ACC112 (cell line): Measurements from ENCODE around the gene CDH18.

Source experiments
- H2AFZ ChIP-seq: fragments of 200-600 bp; sonication (generic); one replicate; pipeline ENCODE4 v1.6.0; 2017; ENCODE audit warnings: antibody characterized with exemption, low read length; ENCODE audit not compliant: unreplicated experiment
- H3K27ac ChIP-seq: fragments of 200-600 bp; sonication (generic); 2 replicates; pipeline ENCODE4 v1.5.1; 2014; ENCODE audit warnings: low read depth, mild to moderate bottlenecking, antibody characterized with exemption, low read length, moderate library complexity
- H3K27me3 ChIP-seq: fragments of 200-600 bp; sonication (generic); 2 replicates; pipeline ENCODE4 v1.6.1; 2014; ENCODE audit warnings: mild to moderate bottlenecking, antibody characterized with exemption, low read length, moderate library complexity, mixed read lengths; ENCODE audit not compliant: insufficient read depth
- H3K36me3 ChIP-seq: fragments of 200-600 bp; sonication (generic); 2 replicates; pipeline ENCODE4 v1.6.1; 2016; ENCODE audit warnings: mild to moderate bottlenecking, antibody characterized with exemption, low read length, moderate library complexity, mixed read lengths; ENCODE audit not compliant: insufficient read depth
- H3K4me1 ChIP-seq: fragments of 200-600 bp; sonication (generic); one replicate; pipeline ENCODE4 v1.6.1; 2016; ENCODE audit warnings: low read length, mixed read lengths; ENCODE audit not compliant: insufficient read depth, unreplicated experiment, control insufficient read depth
- H3K4me3 ChIP-seq: fragments of 200-600 bp; sonication (generic); 2 replicates; pipeline ENCODE4 v1.5.1; 2014; ENCODE audit warnings: mild to moderate bottlenecking, low read depth, low read length
- H3K79me2 ChIP-seq: fragments of 200-600 bp; sonication (generic); one replicate; pipeline ENCODE4 v1.6.0; 2016; ENCODE audit warnings: low read length; ENCODE audit not compliant: control insufficient read depth, unreplicated experiment, insufficient read depth

CDH18 gene

DNA sequence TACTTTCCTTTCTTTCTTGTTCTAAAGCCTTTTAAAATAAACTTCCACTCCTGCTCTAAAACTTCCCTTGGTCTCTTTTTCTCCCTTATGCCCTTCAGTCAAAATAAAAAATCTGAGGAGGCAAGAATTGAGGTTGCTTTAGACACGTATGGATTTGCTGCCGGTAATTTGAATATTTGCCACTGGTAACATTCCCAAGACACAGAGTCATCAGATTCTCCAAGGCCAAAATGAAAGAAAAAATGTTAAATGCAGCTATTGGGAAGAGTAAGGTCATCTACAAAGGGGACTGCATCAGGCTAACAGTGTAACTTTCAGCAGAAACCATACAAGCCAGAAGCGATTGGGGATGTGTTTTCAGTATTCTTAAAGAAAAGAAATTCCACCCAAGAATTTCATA lies 311.1 kb downstream of the CDH18 start:
- Histone ChIP-seq H3K27me3 (no peaks in the 10 kb centered on the region), H3K4me1 (peaks cover 17% of the 10 kb centered on the region), H3K36me3 (no peaks in the 10 kb centered on the region), H2AFZ (peak overlapping the region; percentile 49), H3K4me3 (peak overlapping the region; percentile 36; the same call in 1 of the 2 replicates), H3K27ac (peak overlapping the region; percentile 1; the same call in 1 of the 2 replicates), H3K79me2 (no peaks in the 10 kb centered on the region)

DNA sequence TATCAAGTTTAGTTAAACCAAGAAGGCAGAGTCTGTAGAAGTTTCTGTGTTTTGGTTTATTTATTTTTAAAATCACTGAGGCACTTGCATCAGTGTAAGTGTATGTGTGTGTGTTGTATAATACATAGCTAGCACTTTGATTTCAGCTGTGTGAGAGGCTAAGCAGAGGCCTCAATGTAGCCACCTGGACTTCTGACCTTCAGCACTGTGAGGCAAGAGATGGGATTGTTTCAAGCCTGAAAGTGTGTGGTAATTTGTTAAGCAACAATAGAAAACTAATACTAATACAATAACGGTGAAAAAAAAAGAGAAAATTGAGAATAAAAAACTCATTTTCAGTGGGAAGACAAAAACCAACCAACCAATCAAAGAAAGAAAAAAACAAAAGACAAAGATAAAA lies 327.3 kb downstream of the CDH18 start:
- no peak overlapping the region for H2AFZ ChIP-seq
- H3K27ac ChIP-seq = no peak overlapping the region
- no peaks in the 10 kb centered on the region for H3K79me2 ChIP-seq
- no peaks in the 10 kb centered on the region for H3K4me1 ChIP-seq
- H3K27me3 ChIP-seq = no peaks in the 10 kb centered on the region
- no peaks in the 10 kb centered on the region for H3K36me3 ChIP-seq
- no peak overlapping the region for H3K4me3 ChIP-seq

DNA sequence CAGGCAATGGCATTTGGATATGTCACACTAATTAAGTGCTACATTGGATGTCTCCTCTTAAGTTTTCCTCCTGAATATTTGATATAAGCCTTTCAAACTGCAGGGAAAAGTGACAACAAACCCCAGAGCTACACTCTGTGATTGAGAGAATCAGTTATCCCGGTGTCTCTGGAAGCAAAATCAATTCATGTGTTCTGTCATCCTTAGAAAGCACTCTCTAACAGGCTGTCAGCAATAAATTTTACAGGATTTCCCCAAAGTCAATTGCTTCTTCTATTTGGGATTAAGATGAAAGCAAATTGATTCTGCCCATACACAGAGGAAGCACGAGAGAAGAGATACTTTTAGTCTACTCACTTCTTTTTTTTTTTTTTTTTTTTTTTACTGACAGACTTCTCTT lies 332.4 kb downstream of the CDH18 start:
- Histone ChIP-seq H3K27ac (no peak overlapping the region), H2AFZ (no peak overlapping the region), H3K79me2 (no peaks in the 10 kb centered on the region), H3K27me3 (no peaks in the 10 kb centered on the region), H3K4me3 (no peak overlapping the region), H3K4me1 (no peaks in the 10 kb centered on the region), H3K36me3 (no peaks in the 10 kb centered on the region)

DNA sequence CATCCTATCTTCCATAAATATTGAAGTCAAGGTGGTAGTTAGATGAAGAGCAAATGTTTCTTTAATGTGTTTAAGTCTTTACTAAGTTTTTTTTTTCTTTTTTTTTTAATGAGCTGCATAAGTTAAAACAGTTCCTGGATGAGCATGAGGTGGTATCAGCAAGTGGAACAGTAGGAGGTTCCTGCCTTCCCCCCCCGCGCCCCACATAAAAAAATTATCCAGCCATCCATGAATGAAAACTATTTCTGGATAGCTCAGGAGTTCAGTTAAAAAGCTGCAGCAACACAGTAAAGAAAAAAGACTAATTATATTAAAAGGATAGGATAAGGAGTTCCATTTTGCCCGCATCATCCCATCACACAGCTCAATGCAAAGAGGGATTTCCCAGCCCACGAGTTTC lies 349.5 kb downstream of the CDH18 start:
- no peaks in the 10 kb centered on the region for H3K4me1 ChIP-seq
- no peaks in the 10 kb centered on the region for H3K36me3 ChIP-seq
- no peaks in the 10 kb centered on the region for H3K27me3 ChIP-seq
- H3K27ac ChIP-seq = no peak overlapping the region
- H3K4me3 ChIP-seq = no peak overlapping the region
- no peaks in the 10 kb centered on the region for H3K79me2 ChIP-seq
- H2AFZ ChIP-seq = no peak overlapping the region

DNA sequence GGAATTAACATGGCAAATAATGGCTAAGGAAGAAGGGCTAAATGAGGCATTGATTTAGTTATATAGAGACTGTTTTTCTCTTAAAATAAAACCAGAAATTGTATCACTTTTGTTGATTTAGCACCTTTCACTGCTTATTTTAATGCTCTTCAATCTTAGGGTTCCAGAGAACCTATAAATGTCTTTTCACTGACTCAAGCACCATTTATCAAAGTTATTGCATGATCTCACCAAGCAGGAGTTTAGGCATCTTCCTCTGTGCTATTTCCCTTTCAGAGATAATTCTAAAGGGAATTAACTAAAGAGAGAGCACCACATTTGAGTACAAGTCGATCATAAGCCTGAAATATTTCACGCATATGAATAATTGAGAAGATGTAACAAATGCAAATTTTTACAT lies 357.1 kb downstream of the CDH18 start:
- H2AFZ ChIP-seq = no peak overlapping the region
- H3K4me1 ChIP-seq = no peaks in the 10 kb centered on the region
- no peaks in the 10 kb centered on the region for H3K79me2 ChIP-seq
- H3K36me3 ChIP-seq = no peaks in the 10 kb centered on the region
- H3K4me3 ChIP-seq = no peak overlapping the region
- H3K27ac ChIP-seq = no peak overlapping the region
- no peaks in the 10 kb centered on the region for H3K27me3 ChIP-seq

DNA sequence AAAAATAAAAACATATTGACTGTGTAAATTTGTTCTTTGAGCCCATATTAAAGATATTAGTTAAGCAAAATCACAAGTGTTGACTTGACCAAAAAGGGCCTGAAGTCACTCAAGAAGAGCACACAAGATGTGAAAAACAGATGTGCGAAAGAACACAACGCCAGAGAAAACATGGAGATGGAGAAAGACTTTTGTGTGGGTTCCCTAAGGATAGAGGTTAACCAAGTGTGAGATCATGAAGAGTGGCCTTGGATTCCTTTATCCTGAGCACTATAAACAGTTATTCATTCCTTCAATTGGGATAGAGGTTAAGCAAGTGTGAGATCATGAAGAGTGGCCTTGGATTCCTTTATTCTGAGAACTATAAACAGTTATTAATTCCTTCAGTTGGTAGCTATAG lies 361.8 kb downstream of the CDH18 start:
- Histone ChIP-seq H3K4me1 (no peaks in the 10 kb centered on the region), H2AFZ (no peak overlapping the region), H3K4me3 (no peak overlapping the region), H3K27ac (no peak overlapping the region), H3K79me2 (no peaks in the 10 kb centered on the region), H3K36me3 (no peaks in the 10 kb centered on the region), H3K27me3 (no peaks in the 10 kb centered on the region)

DNA sequence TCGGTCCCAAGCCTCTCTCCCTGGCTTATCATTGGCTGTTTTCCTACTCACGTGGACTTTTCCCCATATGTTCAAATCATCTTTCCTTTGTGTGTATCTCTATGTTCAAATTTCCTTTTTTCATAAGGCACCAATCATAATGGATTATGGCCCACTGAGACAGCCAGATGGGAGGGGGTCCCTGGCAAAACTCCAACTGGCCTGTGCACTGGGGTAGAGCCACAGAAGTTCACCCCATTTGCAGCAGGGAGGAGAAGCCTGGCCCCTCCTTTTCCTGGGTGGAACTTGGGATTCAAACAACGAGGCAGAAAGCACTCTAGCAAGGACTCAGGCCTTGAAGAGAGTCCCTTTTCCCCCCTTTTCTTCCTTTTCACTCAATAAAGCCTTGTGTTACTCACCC lies 362.4 kb downstream of the CDH18 start:
- no peaks in the 10 kb centered on the region for H3K27me3 ChIP-seq
- H3K36me3 ChIP-seq = no peaks in the 10 kb centered on the region
- no peaks in the 10 kb centered on the region for H3K4me1 ChIP-seq
- no peaks in the 10 kb centered on the region for H3K79me2 ChIP-seq
- no peak overlapping the region for H3K4me3 ChIP-seq
- H3K27ac ChIP-seq = no peak overlapping the region
- H2AFZ ChIP-seq = no peak overlapping the region

DNA sequence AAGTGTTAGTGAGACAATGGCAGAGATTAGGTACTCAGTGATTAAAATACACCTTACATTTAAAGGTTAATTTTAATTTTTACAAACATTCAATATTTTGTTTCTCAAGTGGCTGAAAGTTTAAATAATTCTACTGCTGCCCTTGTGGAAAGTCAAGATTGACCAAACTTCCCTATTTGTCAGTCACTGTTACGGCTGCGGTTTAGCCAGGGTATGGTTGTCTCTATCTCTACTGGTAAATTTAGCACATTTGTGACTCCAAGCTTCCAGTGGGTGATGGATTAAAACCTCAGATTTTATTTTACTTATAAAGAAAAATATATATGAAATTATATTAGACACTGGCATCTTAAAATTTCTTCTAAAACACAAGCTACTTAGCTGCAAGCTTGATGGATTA lies 368.4 kb downstream of the CDH18 start:
- Histone ChIP-seq H3K27ac (no peak overlapping the region), H3K36me3 (no peaks in the 10 kb centered on the region), H3K79me2 (no peaks in the 10 kb centered on the region), H2AFZ (no peak overlapping the region), H3K4me3 (no peak overlapping the region), H3K4me1 (peaks cover 9% of the 10 kb centered on the region), H3K27me3 (no peaks in the 10 kb centered on the region)

DNA sequence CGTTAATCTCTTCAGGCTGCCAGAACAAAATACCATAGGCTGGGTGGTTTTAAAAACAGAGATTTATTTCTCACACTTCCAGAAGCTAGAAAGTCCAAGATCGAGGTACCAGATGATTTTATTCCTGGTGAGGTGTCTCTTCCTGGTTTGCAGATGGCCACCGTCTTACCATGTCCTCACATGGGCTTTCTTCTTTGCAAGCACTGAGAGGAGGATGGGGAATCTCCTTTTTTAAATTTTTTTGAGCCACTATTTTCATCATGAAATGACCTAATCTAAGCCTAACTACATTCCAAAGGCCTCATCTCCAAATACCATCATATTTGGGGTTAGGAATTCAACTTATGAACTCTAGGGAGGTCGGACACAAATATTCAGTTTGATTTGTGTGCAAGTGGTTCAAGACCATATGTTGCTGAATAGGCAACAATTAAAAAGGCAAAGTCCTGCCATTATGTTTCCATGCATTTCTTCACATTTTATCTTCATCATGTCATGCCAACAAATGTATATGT lies 371.2 kb downstream of the CDH18 start:
- no peak overlapping the region for H3K27ac ChIP-seq

DNA sequence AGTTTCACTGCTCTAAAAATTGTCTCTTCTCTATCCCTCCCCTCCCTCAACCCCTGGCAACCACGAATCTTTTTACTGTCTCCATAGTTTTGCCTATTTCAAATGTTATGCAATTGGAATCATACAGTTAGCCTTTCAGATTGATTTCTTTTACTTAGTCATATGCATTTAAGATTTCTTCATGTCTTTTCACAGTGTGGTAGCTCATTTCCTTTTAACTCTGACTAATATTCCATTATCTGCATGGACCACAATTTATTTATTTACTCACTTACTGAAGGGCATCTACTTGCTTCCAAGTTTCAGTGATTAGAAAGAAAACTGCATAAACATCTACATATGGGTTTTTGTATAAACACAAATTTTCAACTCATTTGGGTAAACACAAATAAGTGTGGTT lies 372.3 kb downstream of the CDH18 start:
- Histone ChIP-seq H3K27ac (no peak overlapping the region), H3K4me3 (no peak overlapping the region), H3K36me3 (no peaks in the 10 kb centered on the region), H3K4me1 (peaks cover 9% of the 10 kb centered on the region), H3K79me2 (no peaks in the 10 kb centered on the region), H3K27me3 (no peaks in the 10 kb centered on the region), H2AFZ (no peak overlapping the region)

More for the DNA sequence above, 371.2 kb downstream of the CDH18 start:
- Histone ChIP-seq H3K4me1 (peaks cover 9% of the 10 kb centered on the region), H3K27me3 (no peaks in the 10 kb centered on the region), H2AFZ (no peak overlapping the region), H3K79me2 (no peaks in the 10 kb centered on the region), H3K4me3 (no peak overlapping the region), H3K36me3 (no peaks in the 10 kb centered on the region)

DNA sequence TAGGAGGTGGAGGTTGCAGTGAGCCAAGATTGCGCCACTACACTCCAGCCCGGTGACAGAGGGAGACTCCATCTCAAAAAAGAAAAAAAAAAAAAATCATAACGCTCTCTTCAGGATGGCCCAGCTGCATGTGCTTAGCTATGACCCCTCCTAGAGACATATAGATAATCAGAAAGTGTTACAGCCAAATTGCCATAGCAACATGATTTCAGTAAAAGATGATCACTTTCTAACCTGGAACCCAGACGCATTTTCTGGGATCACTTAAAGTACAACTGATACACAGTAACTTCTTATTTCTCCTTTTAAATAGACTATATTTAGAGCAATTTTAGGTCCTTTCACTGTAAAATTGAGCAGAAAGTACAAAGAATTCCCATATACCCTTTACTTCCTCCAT lies 372.9 kb downstream of the CDH18 start:
- Histone ChIP-seq H2AFZ (no peak overlapping the region), H3K4me1 (peaks cover 9% of the 10 kb centered on the region), H3K36me3 (no peaks in the 10 kb centered on the region), H3K27ac (no peak overlapping the region), H3K79me2 (no peaks in the 10 kb centered on the region), H3K4me3 (no peak overlapping the region), H3K27me3 (no peaks in the 10 kb centered on the region)
